Posterior vena cava (tissue), 2 donors: ENCODE data around the gene TYMP. TPM values are rescaled to one million over a fixed set of nuclear protein-coding genes. Genes with fewer than 3 reads are reported as not detected.
A peak's percentile ranks its signal among the peaks of the same experiment; 100 is the strongest.
"Not testable (repeated sequence)": the region's sequence is repeated elsewhere in the genome, so short reads cannot be mapped to it uniquely, and the experiment has no call there.

Experiments used
- DNase-seq: peaks from one replicate; pipeline ENCODE4 v3.0.0-alpha.2; 2020; ENCODE audit warnings: low spot score
- intact Hi-C, 2 donors: fragments of 100-400 bp; cut with DNase I; formaldehyde crosslinking; loops; one replicate each; pipeline versions ENCODE4 v1.14.1 to v1.14.2; 2022 to 2023
- total RNA-seq, 2 donors: library from RNA; stranded (reverse); fragmentation: NEBNext Ultra II Directional; extraction: Animal tissue kit (Norgen Biotek cat#: 25700); gene quantifications; one replicate each; pipeline ENCODE4 v1.2.1, GENCODE V29; 2021
- donor health status: DM: yes; HTN: yes; CAD: no.
- donor health status: DM: yes; HTN: yes; CAD: no.

The TYMP gene
- total RNA-seq, 2 donors from 2014 or later = 52.8 to 63.8 TPM

DNA sequence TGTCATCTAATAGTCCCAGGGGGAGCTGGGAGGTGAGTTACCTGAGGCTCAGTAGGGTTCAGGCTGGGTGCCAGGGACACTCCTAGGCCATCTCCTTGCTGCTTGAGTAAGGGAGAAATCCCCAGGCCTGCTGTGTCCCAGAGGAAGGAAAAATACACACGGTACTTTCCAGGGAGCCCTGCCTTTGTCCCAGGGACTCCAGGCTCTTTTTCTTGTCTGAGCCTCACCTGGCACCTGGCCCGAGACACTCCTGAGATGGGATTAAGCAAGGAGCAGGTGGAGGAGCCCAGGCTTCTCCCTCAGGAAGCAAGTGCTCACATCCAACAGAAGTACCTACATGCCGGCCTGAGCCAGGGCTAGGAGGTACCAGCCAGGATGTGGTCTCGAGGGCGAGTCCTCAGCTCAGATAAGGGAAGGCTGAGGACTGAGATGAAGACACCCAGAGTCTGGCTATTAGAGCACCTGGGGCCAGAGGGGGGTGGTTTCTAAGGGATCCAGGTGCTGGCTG lies 15.0 kb upstream of the TYMP start:
- no peak for DNase-seq
- intact Hi-C loops = no loop called here

DNA sequence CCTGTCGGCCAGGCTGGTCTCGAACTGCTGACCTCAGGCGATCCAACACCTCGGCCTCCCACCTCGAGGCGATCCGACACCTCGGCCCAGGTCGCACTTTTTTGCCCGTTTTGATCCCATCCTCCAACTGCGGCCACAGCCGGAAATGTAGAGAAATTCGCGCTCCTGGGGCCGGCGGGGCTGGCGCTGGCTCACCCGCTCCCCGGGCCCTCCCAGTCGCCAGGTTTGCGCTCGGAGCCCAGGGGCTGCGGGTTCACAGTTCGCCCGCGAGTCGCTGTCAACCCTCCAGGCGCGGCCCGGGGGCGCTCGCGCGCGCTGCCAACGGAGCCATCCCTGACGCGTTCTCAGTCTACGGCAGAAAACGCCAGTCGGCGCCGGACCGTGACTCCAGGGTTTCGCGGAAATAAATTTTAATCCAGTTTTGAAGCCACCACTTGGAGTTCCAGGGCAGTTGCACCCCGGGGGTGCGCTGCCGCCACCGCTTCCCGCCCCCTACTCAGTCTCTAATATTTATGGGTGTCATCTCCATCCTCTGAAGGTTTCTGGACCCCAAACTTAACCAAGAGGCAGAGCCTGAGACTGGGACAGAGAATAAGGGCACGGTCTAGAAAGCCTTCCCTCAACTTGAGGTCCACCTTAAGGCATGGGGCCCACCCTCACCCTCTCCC lies 14.4 kb upstream of the TYMP start:
- intact Hi-C loops = no loop called here
- DNase-seq = peak; percentile 93

DNA sequence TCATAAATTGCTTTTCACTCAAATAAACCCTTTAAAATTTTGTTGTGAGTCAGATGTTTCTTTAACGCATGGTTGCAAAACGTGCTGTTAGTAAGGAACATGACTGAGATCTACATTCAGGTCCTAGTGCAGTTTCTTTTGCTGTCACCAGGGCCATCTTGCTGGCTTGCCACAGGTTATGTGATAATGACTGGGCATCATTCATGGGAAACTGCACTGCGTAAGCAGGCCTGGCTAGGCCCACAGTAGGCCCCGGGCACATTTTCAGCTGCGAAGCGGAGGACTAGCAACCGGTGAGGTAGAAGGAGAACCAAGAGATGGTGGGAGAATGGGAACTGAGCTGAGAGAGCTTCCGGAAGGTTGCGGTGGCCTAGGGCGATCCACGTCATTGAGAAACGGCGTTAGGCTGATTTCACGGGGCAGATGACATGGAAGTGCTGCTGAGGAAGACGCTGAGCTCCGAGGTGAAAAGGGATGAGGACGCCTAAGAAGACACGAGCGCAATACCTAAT lies 12.7 kb upstream of the TYMP start:
- intact Hi-C loops = no loop called here
- DNase-seq = peak; percentile 87

DNA sequence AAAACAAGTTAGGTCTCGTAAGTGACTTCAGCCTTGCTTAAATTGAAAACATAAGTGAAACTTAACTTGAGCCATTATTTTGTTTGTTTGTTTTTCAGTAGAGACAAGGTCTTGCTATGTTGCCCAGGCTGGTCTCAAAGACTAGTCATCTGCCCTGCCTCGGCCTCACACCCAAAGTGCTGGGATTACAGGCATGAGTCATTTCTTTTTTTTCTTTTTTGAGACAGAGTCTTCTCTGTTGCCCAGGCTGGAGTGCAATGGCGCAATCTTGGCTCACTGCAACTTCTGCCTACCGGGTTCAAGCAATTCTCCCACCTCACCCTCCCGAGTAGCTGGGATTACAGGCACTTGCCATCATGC lies 11.8 kb upstream of the TYMP start:
- peak; percentile 83 for DNase-seq
- intact Hi-C loops = not testable (repeated sequence)

DNA sequence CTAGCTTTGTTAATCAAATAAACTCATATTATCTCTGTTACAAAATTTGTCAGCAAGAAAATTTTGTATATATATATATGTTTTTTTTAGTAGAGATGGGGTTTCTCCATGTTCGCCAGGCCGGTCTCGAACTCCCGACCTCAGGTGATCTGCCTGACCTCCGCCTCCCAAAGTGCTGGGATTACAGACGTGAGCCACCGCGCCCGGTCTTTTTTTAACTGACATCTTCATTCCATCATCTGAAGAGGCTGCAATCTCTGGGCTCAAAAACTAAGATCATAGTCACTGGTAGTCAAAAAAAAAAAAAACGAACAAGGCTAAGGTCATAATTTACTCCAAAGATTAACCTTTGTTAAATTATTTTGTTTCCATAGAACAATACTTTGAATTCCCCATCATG lies 10.6 kb upstream of the TYMP start:
- no peak for DNase-seq
- intact Hi-C loops = no loop called here

DNA sequence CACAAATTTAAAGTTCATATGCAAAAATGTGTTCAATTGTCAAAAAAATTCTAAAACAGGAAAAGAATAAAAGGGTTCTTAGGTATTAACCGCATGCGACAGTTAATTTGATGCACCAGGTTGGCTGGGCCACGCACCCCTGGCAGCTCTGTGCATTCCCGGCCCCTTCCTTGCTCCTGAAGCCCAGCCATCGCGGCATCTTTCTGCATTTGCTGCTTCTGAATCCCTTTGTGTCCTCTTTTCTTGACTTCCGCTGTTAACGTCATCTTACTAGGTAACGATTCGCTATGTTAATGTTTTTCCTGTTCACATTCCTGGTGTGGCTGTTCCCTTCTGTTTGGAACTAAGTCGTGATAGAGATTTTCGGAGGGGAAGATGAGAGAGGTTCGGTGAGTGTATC lies 8.0 kb upstream of the TYMP start:
- no peak for DNase-seq
- intact Hi-C loops = no loop called here

DNA sequence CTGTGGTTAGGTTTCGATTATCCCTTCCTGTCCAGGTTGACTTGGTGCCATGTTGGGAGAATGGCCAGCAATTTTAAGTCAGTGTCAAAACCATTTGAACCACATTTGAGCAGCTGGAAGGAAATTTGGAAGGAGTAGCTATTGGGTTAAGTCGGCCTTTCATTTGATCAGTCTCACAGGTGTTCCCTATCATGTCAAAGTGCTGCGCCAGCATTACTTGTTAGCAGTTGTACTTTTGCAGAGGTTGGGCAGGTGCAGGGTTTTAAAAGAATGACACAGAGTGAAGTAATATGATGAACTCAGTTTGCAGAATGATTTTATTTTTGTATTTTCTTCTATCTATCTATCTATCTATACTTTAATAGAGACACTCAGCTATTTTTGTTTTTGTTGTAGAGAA lies 6.4 kb upstream of the TYMP start:
- intact Hi-C loops = no loop called here
- no peak for DNase-seq

DNA sequence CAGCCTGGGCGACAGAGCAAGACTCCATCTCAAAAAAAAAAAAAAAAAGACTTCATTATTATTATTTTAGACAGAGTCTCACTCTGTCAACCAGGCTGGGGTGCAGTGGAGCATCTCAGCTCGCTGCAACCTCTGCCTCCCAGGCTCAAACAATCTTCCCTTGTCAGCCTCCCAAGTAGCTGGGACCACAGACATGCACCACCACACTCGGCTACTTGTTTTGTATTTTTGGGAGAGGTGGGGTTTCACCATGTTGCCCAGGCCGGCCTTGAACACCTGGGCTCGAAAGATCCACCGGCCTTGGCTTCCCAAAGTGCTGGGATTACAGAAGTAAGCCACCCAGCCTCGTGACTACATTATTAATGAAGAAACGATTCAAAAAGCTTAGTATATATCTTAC lies 5.3 kb upstream of the TYMP start:
- no peak for DNase-seq
- intact Hi-C loops = no loop called here

DNA sequence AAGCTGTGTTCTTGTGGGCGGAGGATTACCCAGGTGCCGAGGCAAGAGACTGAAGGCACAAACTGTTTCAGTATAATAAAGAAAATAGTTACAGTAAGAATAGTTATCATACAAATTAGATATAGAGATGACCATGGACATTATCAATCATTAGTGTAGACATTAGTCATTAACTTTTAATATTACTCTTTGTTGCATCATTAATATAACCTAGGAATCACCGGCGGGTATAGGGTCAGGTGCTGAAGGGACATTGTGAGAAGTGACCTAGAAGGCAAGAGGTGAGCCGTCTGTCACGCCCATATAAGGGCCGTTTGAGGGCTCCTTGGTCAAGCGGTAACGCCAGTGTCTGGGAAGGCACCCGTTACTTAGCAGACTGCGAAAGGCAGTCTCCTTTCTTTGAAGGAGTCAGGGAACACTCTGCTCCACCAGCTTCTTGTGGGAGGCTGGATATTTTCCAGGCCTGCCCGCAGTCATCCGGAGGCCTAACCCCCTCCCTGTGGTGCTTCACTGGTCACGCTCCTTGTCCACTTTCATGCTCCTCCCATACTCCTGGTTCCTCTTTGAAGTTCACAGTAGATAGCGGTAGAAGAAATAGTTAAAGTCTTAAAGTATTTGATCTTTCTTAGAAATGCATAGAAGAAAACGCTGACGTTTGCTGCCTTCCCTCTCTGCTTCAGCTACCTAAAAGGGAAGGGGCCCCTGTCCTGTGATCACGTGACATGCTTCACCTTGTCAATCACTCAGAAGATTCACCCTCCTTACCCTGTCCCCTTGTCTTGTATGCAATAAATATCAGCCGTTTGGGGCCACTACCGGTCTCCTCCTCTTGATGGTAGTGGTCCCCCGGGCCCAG lies 4.3 kb upstream of the TYMP start:
- intact Hi-C loops, DNase-seq: not testable (repeated sequence)

DNA sequence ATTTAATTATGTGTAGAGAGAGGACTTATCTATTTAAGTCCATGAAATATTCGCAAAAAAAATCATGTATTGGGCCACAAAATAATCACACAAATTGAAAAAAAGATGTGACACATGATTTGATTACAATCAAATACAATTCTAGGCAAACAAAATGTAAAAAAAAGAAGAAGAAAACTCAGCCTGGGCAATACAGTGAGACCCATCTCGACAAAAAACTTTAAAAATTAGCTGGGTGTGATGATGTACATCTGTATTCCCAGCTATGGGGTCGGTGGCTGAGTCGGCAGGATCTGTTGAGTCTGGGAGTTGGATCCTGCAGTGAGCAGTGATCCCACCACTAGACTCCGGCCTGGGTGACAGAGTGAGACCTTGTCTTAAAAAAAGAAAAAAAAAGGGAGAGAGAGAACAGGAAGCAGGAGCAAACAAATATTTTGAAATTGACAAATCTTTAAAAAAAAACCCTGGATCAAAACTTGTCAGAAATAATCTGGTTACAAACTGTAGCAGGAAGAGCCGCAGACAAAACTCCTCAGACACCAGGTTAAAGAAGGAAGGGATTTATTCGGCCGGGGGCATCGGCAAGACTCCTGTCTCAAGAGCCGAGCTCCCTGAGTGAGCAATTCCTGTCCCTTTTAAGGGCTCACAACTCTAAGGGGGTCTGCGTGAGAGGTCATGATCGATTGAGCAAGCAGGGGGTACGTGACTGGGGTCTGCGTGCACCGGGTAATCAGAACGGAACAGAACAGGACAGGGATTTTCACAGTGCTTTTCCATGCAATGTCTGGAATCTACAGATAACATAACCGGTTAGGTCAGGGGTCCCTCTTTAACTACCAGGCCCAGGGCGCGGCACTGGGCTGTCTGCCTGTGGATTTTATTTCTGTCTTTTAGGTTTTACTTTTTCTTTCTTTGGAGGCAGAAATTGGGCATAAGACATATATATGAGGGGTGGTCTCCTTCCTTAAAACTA lies 3.3 kb upstream of the TYMP start:
- DNase-seq = no peak
- intact Hi-C loops = no loop called here

DNA sequence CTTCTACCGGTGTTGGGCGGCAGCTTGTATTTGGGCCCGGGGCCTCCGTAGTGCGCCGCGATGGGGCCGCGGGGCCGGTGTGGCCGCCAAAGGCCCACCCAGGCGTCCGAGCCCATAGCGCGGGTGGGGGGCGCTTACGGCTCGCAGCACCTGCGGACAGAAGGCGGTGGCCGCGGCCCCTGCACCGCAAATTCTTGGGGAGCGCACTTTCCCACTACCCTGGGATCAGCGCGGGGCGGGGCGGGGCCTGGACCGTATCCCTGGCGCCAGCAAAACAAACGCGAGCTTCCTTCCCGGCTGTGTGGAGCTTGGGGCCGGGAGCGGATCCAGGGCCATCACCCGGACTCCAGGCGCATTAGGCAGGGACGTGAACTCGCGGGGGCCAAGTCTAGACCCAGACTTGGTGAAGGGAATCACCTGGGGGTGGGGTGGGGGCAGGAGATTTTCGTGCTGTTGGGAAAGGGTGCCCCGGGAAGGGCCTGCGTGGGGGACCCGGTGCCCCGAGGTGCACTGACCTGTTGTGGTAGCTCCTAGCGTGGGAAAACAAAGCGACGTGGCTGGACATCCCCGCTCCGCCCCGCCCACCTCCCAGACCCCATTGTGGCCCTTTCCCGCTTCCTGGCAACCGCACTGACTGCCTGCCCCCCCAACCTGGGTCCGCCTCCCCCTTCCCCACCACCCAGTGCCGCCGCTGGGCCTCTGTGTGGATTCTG lies 2.3 kb upstream of the TYMP start:
- peak; percentile 95 for DNase-seq
- intact Hi-C loops = no loop called here

DNA sequence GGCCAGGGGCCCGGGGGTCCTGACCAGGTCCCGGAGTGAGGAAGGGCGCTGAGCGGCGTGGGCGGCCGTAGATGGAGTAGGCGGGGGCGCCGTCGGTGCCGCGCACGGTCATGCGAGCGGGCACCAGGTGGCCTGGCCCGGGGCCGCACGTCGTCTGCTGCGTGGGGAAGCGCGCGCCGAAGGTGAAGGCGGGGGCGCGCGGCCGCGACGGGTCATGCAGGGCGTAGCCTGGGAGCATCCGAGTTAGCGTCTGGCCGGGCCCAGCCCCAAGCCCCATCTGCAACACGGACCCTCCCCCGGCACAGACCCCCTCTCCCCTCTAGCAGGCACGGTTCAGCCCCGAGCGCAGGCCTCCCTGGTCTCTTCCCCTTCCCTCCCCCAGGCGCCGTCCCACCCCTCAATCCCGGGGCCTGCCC lies 1.7 kb upstream of the TYMP start:
- peak; percentile 93 for DNase-seq
- intact Hi-C loops = no loop called here

DNA sequence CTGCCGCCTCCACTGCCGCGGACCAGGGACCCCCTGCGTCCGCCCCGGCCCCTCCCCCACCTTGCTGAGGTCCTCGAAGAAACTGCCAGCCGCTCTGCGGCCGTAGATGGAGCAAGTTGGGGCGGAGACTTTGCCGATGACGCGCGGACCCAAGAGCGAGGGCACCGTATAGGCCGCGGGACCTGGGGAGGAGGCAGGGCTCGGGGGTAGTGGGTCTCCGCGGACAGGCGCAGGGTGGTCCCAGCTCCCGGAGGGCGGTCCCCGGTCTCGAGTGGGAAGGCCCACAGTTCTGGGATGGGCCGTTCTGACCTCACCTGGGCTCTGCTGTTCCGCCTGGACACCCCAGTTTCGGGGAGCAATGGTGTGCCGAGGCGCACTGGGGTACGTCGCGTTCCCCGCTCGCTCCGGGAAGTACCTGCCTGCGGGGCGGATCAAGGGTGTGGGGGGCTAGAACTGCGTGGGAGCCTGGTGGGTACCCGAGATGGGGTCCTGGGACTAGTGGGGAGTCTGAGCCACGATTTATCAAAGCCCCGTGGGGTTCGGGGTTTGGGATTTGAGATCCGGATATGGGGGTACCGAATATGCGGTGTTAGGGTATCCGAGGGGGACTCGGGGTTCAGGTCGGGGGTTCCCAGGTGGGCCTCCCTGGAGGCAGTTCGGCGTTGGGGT lies 1.2 kb upstream of the TYMP start:
- peak; percentile 98 for DNase-seq
- intact Hi-C loops = no loop called here

DNA sequence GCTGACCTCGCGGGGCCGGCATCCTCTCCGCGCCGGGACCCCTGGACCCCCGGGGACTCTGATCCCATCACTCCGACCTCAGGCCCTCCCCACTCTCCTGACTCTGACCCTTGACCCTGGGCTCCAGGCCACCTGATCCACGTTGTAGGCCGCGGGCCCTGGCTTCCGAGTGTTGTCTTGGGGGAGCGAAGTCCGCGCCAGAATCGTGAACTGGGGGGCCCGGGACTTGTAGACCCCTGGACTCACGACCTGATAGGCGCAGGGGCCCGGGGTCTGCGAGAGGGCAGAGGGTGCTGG lies 716 bp upstream of the TYMP start:
- intact Hi-C loops = no loop called here
- no peak for DNase-seq

DNA sequence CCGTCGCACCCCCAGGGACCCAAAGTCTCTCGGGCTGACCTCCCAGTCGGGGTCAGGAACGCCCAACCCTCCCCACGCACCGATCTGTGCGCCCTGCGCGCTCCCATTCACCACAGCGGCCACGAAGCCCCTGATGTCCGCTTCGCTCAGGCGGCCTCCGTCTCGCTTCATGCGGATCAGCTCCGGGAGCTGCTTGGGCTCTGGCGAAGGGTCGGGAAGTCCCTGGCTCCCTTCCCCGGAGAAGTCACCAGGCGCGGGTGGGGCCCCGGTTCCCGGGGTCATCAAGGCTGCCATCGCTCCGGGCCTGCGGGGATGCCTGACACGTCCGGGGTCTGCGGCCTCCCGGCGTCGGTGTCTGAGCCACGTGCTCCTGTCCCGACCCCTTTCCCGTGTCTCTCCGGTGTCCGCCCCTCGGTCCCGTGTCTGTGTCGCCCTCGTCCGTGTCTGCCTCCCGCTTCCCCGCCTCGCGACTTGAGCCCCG lies 356 bp downstream of the TYMP start:
- intact Hi-C loops = no loop called here
- DNase-seq = no peak

DNA sequence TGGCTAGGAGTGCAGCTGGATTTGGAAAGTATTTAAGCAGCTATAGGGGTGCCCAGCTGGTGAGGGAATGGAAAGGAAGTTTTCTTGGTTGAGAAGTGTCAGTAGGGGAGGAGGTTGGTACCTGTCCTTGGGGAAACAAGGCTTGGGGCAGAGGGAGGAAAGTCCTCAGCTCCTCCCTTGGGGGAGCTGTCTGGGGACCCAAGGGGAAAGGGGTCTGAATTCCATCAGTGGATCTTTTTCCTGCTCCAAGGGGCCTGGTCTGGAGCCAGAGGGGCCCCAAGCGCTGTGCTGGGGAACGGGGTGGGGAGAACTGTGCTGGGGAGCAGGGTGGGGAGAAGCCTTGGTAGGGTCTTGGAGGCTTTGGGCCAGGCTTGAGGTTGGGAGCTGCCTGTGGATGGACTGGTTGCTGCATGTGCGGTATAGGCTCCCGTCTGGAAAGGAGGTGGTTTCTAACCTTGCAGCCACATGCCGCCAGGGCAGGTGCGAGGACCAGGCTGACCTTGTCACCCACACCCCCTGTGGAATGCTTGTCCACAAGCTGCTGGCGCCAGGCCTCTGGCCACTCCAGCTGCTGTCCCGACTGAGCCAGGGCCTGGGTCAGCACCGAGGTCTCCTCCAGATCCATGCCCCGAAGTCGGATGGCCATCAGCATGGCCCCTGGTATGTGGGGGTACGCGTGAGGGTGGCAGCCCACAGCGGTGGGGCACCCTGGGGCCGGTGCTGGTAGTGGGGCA lies 963 bp downstream of the TYMP start:
- intact Hi-C loops = no loop called here
- DNase-seq = no peak

DNA sequence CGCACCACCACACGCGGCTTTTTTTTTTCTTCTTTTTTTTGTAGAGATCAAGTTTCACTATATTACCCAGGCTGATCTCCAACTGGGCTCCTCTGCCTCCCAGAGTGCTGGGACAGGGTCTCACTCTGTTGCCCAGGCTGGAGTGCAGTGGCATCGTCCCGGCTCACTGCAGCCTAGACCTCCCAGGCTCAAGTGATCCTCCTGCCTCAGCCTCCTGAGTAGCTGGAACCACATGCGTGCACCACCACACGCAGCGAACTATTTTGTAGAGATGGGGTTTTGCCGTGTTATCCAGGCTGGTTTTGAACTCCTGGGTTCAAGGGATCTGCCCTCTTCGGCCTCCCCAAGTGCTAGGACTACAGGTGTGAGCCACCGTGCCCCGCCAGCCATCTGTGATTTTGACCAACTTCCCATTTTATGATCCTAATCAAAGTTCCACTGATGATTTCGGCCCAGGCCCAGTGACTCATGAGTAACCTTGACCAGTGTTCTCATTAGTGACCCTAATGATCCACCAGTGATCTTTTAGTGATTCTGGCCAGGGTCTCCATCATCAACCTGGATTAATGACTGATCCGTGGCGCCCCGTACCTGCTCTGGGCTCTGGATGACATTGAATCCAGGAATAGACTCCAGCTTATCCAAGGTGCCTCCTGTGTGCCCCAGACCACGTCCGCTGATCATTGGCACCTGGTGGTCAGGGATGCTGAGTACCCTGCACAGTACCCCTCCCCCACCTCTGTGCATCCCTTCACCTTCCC lies 1.7 kb downstream of the TYMP start:
- DNase-seq = no peak
- intact Hi-C loops = no loop called here
